H54 (cell line): ENCODE data around the gene LHPP.
"Not testable (repeated sequence)": the region's sequence is repeated elsewhere in the genome, so short reads cannot be mapped to it uniquely, and the experiment has no call there.

Source experiments
- DNase-seq: peaks from one replicate; pipeline ENCODE4 v3.0.0; 2011; ENCODE audit warnings: low spot score, mixed read lengths; ENCODE audit not compliant: insufficient read length
- FAIRE-seq: peaks from 3 replicates; lab custom pipeline; 2011; peaks lifted over from hg19 to GRCh38; lab: Jason Lieb, UNC
- POLR2A ChIP-seq: IDR thresholded peaks from 2 replicates; pipeline ENCODE4 v1.6.1; 2011; ENCODE audit warnings: low read depth, mild to moderate bottlenecking, low read length

Gene LHPP

DNA sequence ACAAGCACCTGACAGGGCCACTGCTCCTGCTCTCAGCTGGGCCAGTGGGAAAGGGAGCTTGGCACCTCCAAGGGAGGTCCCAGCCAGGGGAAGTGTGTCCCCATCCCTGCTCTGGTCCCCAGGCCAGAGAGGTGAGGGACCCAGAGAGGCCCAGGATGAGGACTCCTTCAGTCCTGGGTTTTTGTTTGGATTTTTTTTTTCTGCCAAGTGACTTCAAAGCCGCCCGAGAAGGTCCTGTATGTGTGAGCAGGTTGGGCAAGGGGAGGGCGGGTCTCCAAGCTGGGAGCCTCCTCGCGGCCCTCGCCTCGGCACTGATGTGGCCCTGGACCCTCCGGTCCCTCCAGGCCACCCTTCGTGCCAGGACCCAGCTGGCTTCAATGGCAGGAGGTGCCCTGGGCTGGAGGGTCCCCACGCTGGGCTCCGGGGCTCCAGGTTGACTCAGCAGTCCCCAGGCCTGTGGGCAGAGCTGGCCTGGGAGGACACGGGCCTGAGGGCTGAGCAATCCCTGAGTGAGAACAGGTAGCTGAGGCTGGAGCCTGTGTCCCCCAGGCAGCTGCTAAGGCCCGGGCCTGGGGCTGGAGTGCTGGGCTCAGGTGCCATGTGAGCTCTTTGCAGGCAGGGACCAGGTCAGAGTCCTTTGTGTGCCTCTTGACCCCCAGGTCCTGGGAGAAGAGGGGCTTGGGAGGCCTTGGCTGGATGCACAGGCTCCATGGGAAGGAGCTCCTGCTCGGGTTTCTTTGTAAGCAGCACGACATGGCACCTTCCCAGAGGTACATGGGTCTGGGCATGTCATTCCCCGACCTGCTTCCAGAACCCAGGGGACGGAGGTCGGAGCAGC is 142.0 kb downstream of the LHPP start:
- FAIRE-seq (no peak), DNase-seq (no peak)
- TF ChIP-seq POLR2A = no peak

DNA sequence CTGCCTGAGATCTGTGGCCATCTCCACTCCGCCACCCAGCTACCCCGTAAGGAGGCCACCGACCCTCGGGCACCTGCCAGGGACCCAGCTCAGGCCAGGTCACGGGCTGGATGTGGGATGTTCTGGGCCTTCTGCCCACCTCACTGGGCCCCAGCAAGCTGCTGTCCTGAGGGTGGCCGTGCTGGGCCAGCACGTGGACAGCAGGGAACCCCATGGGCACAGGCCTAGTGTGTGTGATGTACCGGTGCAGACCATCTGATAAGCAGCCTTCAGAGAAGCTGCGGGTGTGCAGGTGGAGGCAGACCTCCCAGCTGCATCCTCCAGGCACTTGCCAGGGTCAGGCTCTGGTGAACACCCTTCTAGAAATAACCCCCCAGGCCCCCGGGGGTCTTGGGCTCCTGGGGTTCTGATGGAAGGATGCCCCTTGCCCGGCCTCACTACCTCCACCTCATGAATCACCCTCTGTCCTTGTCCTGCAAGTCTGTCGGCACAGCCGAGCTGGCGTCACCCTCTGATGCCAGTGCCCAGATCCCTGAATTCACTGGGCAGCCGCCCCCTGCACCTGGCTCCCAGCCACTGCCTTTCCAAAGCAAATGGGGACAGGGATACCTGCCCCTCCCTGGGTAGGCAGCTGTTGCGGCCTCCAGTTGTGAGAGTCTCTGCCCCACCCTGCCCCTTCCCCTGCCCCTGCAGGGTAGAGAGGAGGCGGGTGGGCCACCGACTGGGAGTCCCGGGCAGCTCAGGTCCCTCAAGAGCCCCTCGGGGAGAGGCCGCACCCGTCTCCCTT is 142.8 kb downstream of the LHPP start:
- FAIRE-seq = no peak
- no peak for DNase-seq
- TF ChIP-seq POLR2A = no peak

DNA sequence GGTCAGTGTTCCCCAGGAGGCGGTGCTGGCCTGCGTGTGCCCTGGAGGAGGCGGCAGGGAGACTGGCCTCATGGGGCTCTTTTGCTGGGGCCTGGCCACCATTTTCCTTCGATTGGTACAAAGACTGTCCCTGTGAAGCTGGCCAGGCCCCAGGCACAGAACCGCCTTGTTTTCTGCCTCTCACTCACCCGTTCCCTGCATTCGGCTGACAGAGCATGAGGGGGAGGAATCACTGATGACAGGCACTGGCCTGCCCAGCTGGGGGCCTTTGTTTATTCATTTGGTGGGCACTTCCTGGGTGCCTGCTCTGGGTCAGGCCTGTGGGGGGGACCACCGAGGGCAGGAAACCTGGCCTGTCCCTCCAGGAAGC is 143.4 kb downstream of the LHPP start:
- no peak for FAIRE-seq
- DNase-seq = no peak
- TF ChIP-seq POLR2A = no peak

DNA sequence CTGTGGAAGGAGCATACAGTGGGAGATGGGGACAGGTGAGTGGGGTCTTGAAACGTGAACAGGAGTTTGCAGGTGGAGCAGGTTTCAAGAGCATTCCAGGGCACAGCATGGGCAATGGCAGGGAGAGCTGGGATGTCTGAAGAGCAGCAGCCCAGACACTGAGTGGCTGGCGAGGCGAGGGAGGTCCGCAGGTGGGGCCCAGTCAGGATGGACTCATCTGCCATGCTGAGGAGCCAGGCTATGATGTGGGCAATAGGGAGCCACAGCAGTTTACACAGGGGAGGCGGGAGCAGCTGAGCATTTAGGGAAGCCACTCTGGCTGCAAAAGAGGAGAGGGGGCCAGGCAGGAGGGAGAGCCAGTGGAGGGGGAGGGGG is 143.8 kb downstream of the LHPP start:
- no peak for TF ChIP-seq POLR2A
- no peak for FAIRE-seq
- no peak for DNase-seq

DNA sequence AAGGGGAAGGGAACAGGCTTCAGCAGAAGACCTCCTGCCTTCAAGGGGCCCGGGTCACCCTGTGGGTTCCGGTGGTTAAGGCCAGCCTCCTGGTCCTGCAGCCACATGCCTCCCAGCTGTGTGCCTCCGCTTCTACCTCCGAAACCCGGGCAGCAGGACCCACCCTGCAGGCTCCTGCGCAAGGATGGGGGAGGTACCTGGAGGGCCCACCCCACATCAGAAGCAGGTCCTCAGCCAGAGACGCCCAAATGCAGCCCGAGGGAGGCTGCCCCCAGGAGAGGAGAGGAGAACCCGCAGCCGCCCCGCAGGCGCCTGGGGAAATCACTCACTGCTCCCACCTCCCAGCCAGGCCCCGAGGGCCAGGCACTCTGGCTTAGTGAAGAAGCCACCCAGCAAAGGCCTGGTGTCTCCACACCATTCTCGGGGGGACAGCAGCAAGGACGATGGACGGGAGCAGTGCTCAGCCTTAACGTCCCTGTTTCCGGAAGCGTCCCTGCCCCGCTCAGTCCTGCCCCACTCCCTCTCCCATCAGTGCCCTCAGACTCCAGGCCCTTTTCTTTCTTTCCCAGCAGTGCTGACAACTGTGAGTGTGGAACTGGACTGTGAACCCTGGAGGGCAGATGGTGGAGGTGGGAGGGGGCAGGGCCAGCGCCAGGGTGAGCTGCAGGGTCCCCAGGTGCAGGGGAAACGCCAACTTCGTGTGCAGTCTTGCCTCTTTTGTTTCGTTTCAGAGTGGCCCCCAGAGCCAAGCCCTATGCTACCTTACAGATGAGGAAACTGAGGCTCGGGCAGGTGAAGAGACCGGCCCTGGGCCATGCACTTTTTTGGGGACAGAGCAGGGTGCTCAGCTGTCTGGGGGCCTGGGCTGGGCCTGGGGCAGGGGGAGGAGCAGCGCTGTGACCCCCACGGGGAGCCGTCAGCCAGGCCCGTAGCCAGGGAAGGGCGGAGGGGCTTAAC is 144.5 kb downstream of the LHPP start:
- no peak for DNase-seq
- FAIRE-seq = no peak
- no peak for TF ChIP-seq POLR2A

DNA sequence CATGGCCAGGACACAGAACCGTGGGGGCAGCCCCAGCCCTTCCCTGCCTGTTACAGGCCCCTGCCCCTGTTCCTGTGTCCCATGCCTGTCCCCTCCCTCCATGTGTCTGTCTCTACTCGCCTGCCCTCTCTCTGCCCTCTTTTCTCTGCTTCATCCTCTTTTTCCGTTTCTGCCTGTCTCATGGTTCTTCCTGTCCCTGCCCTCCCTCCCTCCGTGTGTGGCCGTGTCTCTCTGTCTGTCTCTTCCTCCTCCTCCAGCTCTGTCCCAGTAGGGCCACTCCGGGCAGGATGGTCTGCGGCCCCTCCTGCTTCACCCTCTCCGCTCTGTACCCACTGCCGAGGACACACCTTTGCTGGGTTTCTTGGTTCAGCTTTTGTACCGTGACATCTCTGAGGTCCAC is 145.2 kb downstream of the LHPP start:
- DNase-seq (no peak), FAIRE-seq (no peak)
- TF ChIP-seq POLR2A = no peak

DNA sequence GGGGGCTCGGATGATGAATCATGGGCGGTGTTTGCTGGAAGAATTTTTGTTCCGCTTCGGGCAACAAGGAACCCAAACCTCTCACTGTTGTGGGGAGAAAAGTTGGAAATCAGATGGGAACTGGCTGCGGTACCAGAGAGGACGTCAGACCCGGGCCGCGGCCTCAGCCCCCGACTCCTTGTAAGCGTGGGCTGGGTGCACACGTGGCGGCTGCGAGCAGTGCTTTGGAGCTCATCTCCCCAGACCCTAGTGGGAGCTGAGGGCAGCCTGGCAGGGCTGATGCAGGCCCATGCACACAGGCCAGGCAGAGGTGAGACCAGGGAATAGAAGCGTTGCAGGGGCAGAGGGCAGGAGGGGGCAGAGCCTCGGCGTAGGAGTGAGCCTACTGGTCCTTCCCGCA is 146.1 kb downstream of the LHPP start:
- FAIRE-seq (no peak), DNase-seq (no peak)
- no peak for TF ChIP-seq POLR2A

DNA sequence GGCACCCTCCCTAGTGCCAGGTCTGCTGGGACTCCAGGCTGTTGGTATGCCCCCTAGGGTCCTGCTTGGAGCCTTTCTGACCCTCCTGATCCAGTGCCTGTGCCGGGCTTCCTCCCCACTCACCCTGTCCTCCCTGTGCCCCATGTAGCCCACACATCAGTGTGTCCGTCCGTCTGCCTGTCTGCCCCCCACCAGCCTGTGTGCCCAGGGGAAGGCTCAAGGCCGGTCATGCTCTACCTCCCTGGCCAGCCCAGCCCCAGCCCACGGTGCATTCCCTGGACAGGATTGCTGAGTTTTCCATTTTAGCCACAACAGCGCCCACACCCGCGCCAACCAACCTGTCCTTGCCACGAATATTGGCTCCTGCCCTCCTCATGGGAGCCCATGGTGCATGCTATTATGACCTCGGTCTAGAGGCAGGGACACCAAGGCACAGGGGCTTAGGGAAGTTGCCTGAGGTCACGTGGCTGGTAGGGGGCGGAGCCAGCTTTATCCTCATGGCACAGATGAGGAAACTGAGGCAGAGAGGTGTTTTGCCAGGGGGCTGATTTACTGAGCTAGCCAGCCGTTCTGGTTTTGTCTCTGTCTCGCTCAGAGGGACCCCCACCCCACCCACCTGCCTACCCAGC is 146.6 kb downstream of the LHPP start:
- no peak for FAIRE-seq
- DNase-seq = no peak
- TF ChIP-seq POLR2A = no peak

DNA sequence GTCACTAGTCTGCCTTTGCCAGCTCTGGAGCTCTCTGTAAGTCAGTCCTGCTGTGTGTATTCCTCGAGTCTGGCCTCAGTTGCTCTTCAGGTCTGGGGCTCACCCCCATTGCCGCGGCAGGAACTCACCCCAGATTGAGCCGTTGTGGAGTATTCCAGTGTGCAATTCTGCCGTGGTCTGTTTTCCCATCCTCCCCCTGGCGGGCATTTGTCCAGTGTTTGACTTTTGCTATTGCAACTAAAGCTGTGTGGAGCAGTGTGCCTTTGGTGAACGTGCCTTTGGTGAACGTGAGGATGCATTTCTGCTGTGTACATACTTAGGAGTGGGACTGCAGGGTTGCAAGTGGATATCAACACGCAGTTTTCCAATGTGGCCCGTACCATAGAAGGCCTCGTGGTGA is 148.1 kb downstream of the LHPP start:
- TF ChIP-seq POLR2A = no peak
- FAIRE-seq (no peak), DNase-seq (no peak)

DNA sequence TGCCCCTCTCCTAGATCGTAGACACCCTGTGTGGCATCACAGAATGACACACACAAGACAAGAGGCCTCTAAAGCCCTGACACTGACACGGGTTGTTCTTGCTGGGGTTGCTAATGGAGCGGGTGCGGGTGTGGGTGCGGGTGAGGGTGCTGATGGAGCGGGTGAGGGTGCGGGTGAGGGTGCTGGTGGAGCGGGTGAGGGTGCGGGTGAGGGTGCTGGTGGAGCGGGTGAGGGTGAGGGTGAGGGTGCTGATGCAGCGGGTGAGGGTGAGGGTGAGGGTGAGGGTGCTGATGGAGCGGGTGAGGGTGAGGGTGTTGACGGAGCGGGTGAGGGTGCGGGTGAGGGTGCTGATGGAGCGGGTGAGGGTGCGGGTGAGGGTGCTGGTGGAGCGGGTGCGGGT is 148.6 kb downstream of the LHPP start:
- DNase-seq, FAIRE-seq: not testable (repeated sequence)

DNA sequence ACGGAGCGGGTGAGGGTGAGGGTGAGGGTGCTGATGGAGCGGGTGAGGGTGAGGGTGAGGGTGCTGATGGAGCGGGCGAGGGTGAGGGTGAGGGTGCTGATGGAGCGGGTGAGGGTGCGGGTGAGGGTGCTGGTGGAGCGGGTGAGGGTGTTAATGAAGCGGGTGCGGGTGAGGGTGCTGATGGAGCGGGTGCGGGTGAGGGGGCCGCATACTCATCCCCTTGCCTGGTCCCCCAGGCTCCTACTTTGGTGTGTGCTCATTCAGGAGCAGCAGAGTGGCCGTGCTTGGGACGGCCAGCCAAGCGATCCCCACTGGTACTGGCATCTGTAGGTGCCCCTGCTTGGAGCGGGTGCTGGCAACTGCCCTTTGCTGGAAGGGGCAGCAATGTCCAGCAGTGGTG is 149.2 kb downstream of the LHPP start:
- not testable (repeated sequence) for DNase-seq, FAIRE-seq

DNA sequence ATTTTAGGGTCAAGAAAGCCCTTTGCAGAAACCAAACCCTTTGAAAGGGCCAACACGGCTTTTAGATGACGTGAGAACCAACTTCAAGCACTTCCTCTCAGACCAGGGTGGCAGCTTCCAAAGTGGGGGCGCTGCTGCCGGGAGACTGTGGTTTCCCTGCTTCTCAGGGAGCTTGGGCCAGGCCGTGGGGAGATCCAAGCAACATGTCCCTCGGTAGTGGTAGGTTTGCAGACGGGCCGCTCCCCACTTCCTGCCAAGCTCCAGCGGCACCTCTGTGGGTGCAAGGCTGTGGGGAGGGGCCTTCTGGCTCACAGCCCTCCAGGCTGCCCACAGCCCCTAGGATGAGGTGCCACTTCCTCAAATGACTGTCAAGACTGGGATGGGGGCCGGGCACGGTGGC is 150.1 kb downstream of the LHPP start:
- no peak for DNase-seq
- TF ChIP-seq POLR2A = no peak
- FAIRE-seq = no peak
